SK-N-SH (cell line): ENCODE data around the gene FTCD. TPM values are rescaled to one million over a fixed set of nuclear protein-coding genes. Genes with fewer than 3 reads are reported as not detected.

Experiments
- CTCF ChIA-PET: fragments of 300-600, 350-600 bp; formaldehyde crosslinking; extraction: SDS; loops from one replicate; lab custom pipeline; 2021; lab: Yijun Ruan, JAX
- POLR2A ChIA-PET: fragments of 350-600 bp; sonication (Branson Sonifier 250); formaldehyde crosslinking; extraction: SDS; loops from one replicate; lab custom pipeline; 2020; ENCODE audit warnings: antibody characterized with exemption, inconsistent platforms; lab: Yijun Ruan, JAX
- DNase-seq: peaks from one replicate; pipeline ENCODE4 v3.0.0; 2012
- H2AFZ ChIP-seq: fragments of 200-600 bp; sonication (generic); 2 replicates; pipeline ENCODE4 v1.8.1; 2016; ENCODE audit warnings: antibody characterized with exemption, mild to moderate bottlenecking, low read depth
- H3F3A ChIP-seq: fragments of 200-600 bp; sonication (generic); replicated peaks from 2 replicates; pipeline ENCODE3; 2016; ENCODE audit warnings: antibody characterized with exemption, mild to moderate bottlenecking; ENCODE audit not compliant: insufficient read depth
- H3K27ac ChIP-seq, 2 experiments: fragments of 200-500 bp in 1 of 2; fragments of 200-600 bp in 1 of 2; sonication (Bioruptor generic) in 1 of 2; sonication (generic), shearing (Covaris generic) in 1 of 2; 2 replicates each; pipeline versions ENCODE4 v1.5.1 to v1.6.1; 2014 to 2016; ENCODE audit warnings: low read depth in 2 of 2, inconsistent platforms in 1 of 2, low read length in 1 of 2, mild to moderate bottlenecking in 1 of 2, mixed read lengths in 1 of 2
- H3K27me3 ChIP-seq: fragments of 200-600 bp; sonication (generic), shearing (Covaris generic); 2 replicates; pipeline ENCODE4 v1.6.1; 2016; ENCODE audit warnings: mixed run types; ENCODE audit not compliant: insufficient read depth
- H3K36me3 ChIP-seq, 2 experiments: fragments of 200-500 bp in 1 of 2; fragments of 200-600 bp in 1 of 2; sonication (Bioruptor generic) in 1 of 2; sonication (generic) in 1 of 2; replicated peaks in 1 of 2; 2 replicates each; pipeline versions ENCODE3 to v1.5.1; 2014 to 2016; ENCODE audit warnings: low read length in 1 of 2, mild to moderate bottlenecking in 1 of 2; ENCODE audit not compliant: insufficient read depth in 2 of 2, control insufficient read depth in 1 of 2
- H3K4me1 ChIP-seq, 2 experiments: fragments of 200-500 bp in 1 of 2; fragments of 200-600 bp in 1 of 2; sonication (Bioruptor generic) in 1 of 2; sonication (generic), shearing (Covaris generic) in 1 of 2; 2 replicates each; pipeline versions ENCODE4 v1.5.1 to v1.6.1; 2014 to 2016; ENCODE audit warnings: low read depth in 1 of 2, low read length in 1 of 2, mixed run types in 1 of 2; ENCODE audit not compliant: insufficient read depth in 2 of 2, control insufficient read depth in 1 of 2
- H3K4me2 ChIP-seq: fragments of 200-600 bp; sonication (generic), shearing (Covaris generic); 2 replicates; pipeline ENCODE4 v1.6.1; 2017; ENCODE audit warnings: mixed run types
- H3K4me3 ChIP-seq, 2 experiments: fragments of 200-500 bp in 1 of 2; fragments of 200-600 bp in 1 of 2; sonication (Bioruptor generic) in 1 of 2; sonication (generic), shearing (Covaris generic) in 1 of 2; 2 replicates each; pipeline versions ENCODE4 v1.5.1 to v1.8.1; 2014 to 2016; ENCODE audit warnings: low read depth in 2 of 2, inconsistent platforms in 1 of 2, low read length in 1 of 2, mild to moderate bottlenecking in 1 of 2, mixed read lengths in 1 of 2, moderate library complexity in 1 of 2
- H3K79me2 ChIP-seq: fragments of 200-600 bp; sonication (generic); 2 replicates; pipeline ENCODE4 v1.8.1; 2017; ENCODE audit warnings: mild to moderate bottlenecking; ENCODE audit not compliant: insufficient read depth
- H3K9ac ChIP-seq: fragments of 200-600 bp; sonication (generic); 2 replicates; pipeline ENCODE4 v1.6.1; 2017; ENCODE audit warnings: mixed run types
- H3K9me2 ChIP-seq: fragments of 200-600 bp; sonication (generic); 2 replicates; pipeline ENCODE4 v1.6.1; 2017; ENCODE audit warnings: mixed run types
- H3K9me3 ChIP-seq: fragments of 200-600 bp; sonication (generic); 2 replicates; pipeline ENCODE4 v1.6.1; 2017; ENCODE audit warnings: mixed run types, mild to moderate bottlenecking, moderate library complexity
- H4K20me1 ChIP-seq: fragments of 200-600 bp; sonication (generic); 2 replicates; pipeline ENCODE4 v1.6.1; 2017; ENCODE audit warnings: mild to moderate bottlenecking, mixed run types; ENCODE audit not compliant: insufficient read depth
- CHD2 ChIP-seq: fragments of 150-350 bp; IDR thresholded peaks from 2 replicates; pipeline ENCODE4 v1.6.1; 2018; ENCODE audit warnings: low read length; ENCODE audit not compliant: partially characterized antibody
- EP300 ChIP-seq, 2 experiments: IDR thresholded peaks; 2 replicates each; pipeline versions ENCODE4 v1.4.0 to v1.6.1; 2012; ENCODE audit warnings: borderline replicate concordance in 1 of 2, low read depth in 1 of 2, low read length in 1 of 2
- FOSL2 ChIP-seq: IDR thresholded peaks from 2 replicates; pipeline ENCODE4 v1.4.0; 2012; ENCODE audit warnings: low read depth, mild to moderate bottlenecking, moderate library complexity, borderline replicate concordance
- FOXJ3 ChIP-seq: sonication (generic); formaldehyde crosslinking; IDR thresholded peaks from 2 replicates; pipeline ENCODE4 v1.5.1; 2020; ENCODE audit warnings: mild to moderate bottlenecking, missing genetic modification reagents
- FOXM1 ChIP-seq: IDR thresholded peaks from 2 replicates; pipeline ENCODE4 v1.4.0; 2012; ENCODE audit warnings: low read depth, mild to moderate bottlenecking
- MEF2A ChIP-seq: IDR thresholded peaks from 2 replicates; pipeline ENCODE4 v1.4.0; 2012; ENCODE audit warnings: low read depth, borderline replicate concordance
- NRF1 ChIP-seq: IDR thresholded peaks from 2 replicates; pipeline ENCODE4 v1.6.1; 2012; ENCODE audit warnings: low read depth, mild to moderate bottlenecking, low read length
- RAD21 ChIP-seq: IDR thresholded peaks from 2 replicates; pipeline ENCODE4 v1.6.1; 2012; ENCODE audit warnings: mild to moderate bottlenecking, low read length
- TEAD4 ChIP-seq: IDR thresholded peaks from 2 replicates; pipeline ENCODE4 v1.4.0; 2012; ENCODE audit warnings: mild to moderate bottlenecking, borderline replicate concordance; ENCODE audit not compliant: insufficient read depth
- WGBS: methylation state at CpG from one replicate; pipeline ENCODE4 v1.1.6; 2017; ENCODE audit warnings: low lambda C conversion rate; 5-methylcytosine and 5-hydroxymethylcytosine counted together
- polyA plus RNA-seq, 3 experiments: library from polyadenylated mRNA; depleted of rRNA; stranded (reverse); fragments of >200 nt; gene quantifications; 2 replicates each; pipeline ENCODE4 v1.2.3, GENCODE V29; 2012
- TF ChIP-seq, protein P1 (sequence below): IDR thresholded peaks from 2 replicates; pipeline ENCODE4 v1.4.0; 2012; ENCODE audit warnings: low read depth
- TF ChIP-seq, protein P2 (sequence below): fragments of 200-600 bp; sonication (generic); IDR thresholded peaks from 2 replicates; pipeline ENCODE4 v1.6.1; 2017; ENCODE audit warnings: antibody characterized with exemption, mild to moderate bottlenecking, moderate library complexity
- TF ChIP-seq, protein P3 (sequence below): fragments of 150-350 bp; IDR thresholded peaks from 2 replicates; pipeline ENCODE4 v1.6.1; 2017; ENCODE audit warnings: antibody characterized with exemption, low read length, low read depth, borderline replicate concordance

The FTCD gene
- polyA plus RNA-seq, 1 of the 3 experiments (the other 2 are of a cell fraction) = 0.33 TPM

DNA sequence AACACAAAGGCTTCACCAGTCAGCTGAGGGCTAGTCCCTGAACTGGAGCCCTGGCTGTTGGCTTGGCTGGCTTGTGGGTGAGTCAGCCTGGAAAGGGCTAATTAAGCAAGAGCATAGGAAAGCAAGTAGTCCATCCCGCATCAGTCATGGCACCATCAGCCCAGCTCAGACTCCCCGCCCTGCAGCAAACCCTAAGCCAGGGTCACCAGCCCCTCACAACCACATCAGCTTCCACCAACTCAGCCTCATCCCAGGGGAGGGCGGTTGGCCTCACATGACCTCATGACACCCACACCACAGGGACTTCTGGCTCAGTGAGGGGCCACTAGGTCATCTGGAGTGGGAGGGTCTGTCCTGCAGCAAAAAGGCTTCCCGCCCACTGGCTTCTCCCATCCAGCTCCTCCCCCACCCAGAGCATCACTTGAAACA is 35.9 kb upstream of the FTCD start:
- WGBS = 73% methylated on average over 3 of the region's 4 CpGs
- Histone ChIP-seq H3K27ac (0 out of 4 replicates have a peak overlapping the region, but pooled peaks of 1 of the 2 experiments have one; percentile 23), H3K9ac (no peak overlapping the region), H3K27me3 (no peaks in the 10 kb centered on the region), H3K4me3 (no peak overlapping the region), H3K9me3 (no peaks in the 10 kb centered on the region), H3K36me3 (peaks cover 0 to 25% of the 10 kb centered on the region in 2 experiments), H3K4me2 (0 out of 2 replicates have a peak overlapping the region, but pooled peaks have one; percentile 8), H3F3A (peaks cover 10% of the 10 kb centered on the region), H3K79me2 (no peaks in the 10 kb centered on the region), H2AFZ (no peak overlapping the region), H3K4me1 (peaks cover 20 to 50% of the 10 kb centered on the region in 2 experiments), H4K20me1 (no peaks in the 10 kb centered on the region), H3K9me2 (no peaks in the 10 kb centered on the region)
- CTCF ChIA-PET = interaction anchor here (1.4 to 3.5 kb wide), 2 partner anchors 38 to 48 kb away, joined by 4 to 14 read pairs; no protein-coding TSS in a partner anchor
- DNase-seq = peak; percentile 28
- TF ChIP-seq FOSL2 (peak; percentile 52; the same call in 1 of the 2 replicates), TEAD4 (no peak), RAD21 (no peak), NRF1 (no peak)
- TF ChIP-seq, protein P1, sequence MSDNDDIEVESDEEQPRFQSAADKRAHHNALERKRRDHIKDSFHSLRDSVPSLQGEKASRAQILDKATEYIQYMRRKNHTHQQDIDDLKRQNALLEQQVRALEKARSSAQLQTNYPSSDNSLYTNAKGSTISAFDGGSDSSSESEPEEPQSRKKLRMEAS = no peak
- POLR2A ChIA-PET = interaction anchor here (0.6 kb wide), 1 partner anchor 45 kb away, joined by 3 read pairs; no protein-coding TSS in a partner anchor

DNA sequence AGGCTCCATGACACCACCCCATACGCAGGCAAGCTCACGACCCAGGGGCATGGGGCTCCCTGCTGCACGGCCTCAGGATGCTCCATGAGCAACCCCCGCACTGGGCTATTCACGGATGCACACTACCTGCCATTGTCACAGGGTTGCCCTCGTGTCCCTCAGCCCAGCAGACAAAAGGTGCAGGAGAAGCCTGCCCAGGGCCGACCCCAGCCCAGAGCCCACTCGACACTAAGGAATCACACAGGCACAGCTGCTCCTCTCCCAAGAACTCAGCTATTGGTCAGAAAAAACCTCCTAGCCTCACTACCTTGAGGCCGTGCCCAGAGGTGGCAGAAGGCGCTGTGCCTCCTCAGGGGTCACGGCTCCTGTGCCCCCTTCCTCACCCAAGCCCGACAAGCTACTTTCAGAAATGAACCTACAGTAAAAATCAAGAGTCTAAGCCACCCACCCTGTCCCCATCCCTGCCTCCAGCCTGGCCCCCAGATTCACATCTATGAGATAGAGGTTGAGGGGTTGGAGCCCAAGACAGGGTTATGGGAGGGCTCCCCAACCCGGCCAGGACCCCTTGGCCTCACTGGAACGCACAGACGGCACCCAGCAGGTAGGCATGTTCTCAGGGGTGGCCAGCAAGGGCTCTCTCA is 35.2 kb upstream of the FTCD start:
- H3K4me1 ChIP-seq = peaks cover 20 to 46% of the 10 kb centered on the region in 2 experiments
- H3F3A ChIP-seq = peaks cover 10% of the 10 kb centered on the region
- ChIA-PET CTCF (interaction anchor here (1.4 to 3.5 kb wide), 2 partner anchors 37 to 47 kb away, joined by 4 to 14 read pairs; no protein-coding TSS in a partner anchor), POLR2A (interaction anchor here (0.6 kb wide), 1 partner anchor 45 kb away, joined by 3 read pairs; no protein-coding TSS in a partner anchor)
- no peaks in the 10 kb centered on the region for H3K27me3 ChIP-seq
- no peak for DNase-seq
- H3K4me2 ChIP-seq = no peak overlapping the region
- H2AFZ ChIP-seq = no peak overlapping the region
- 0 out of 4 replicates have a peak overlapping the region, but pooled peaks of 1 of the 2 experiments have one; percentile 23 for H3K27ac ChIP-seq
- TF ChIP-seq MEF2A (no peak), FOXJ3 (CRISPR knock-in tag) (no peak), EP300 (IDR thresholded peaks at IDR 0.05; ENCODE audit: borderline replicate concordance in 1 of 2, low read depth in 1 of 2, low read length in 1 of 2) (no peak), FOXM1 (no peak), CHD2 (no peak)
- TF ChIP-seq, protein P1 = no peak
- TF ChIP-seq, protein P2, sequence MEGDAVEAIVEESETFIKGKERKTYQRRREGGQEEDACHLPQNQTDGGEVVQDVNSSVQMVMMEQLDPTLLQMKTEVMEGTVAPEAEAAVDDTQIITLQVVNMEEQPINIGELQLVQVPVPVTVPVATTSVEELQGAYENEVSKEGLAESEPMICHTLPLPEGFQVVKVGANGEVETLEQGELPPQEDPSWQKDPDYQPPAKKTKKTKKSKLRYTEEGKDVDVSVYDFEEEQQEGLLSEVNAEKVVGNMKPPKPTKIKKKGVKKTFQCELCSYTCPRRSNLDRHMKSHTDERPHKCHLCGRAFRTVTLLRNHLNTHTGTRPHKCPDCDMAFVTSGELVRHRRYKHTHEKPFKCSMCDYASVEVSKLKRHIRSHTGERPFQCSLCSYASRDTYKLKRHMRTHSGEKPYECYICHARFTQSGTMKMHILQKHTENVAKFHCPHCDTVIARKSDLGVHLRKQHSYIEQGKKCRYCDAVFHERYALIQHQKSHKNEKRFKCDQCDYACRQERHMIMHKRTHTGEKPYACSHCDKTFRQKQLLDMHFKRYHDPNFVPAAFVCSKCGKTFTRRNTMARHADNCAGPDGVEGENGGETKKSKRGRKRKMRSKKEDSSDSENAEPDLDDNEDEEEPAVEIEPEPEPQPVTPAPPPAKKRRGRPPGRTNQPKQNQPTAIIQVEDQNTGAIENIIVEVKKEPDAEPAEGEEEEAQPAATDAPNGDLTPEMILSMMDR = no peak
- TF ChIP-seq, protein P3, sequence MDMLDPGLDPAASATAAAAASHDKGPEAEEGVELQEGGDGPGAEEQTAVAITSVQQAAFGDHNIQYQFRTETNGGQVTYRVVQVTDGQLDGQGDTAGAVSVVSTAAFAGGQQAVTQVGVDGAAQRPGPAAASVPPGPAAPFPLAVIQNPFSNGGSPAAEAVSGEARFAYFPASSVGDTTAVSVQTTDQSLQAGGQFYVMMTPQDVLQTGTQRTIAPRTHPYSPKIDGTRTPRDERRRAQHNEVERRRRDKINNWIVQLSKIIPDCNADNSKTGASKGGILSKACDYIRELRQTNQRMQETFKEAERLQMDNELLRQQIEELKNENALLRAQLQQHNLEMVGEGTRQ = no peak
- 84% methylated on average over 7 of the region's 15 CpGs for WGBS
- no peaks in the 10 kb centered on the region for H3K9me3 ChIP-seq
- no peak overlapping the region for H3K4me3 ChIP-seq
- H3K9me2 ChIP-seq = no peaks in the 10 kb centered on the region
- H3K79me2 ChIP-seq = no peaks in the 10 kb centered on the region
- peaks cover 0 to 19% of the 10 kb centered on the region in 2 experiments for H3K36me3 ChIP-seq
- no peak overlapping the region for H3K9ac ChIP-seq
- H4K20me1 ChIP-seq = no peaks in the 10 kb centered on the region
